HEK293 (cell line): ENCODE results near the gene CHI3L1.
A peak's percentile ranks its signal among the peaks of the same experiment; 100 is the strongest.

ENCODE experiments used
- AEBP2 ChIP-seq: fragments of 450-650 bp; formaldehyde crosslinking; IDR thresholded peaks from 2 replicates; pipeline ENCODE4 v1.5.1; 2016; ENCODE audit warnings: missing biosample characterization, missing genetic modification characterization, borderline replicate concordance
- GLI4 ChIP-seq: fragments of 450-650 bp; formaldehyde crosslinking; IDR thresholded peaks from 2 replicates; pipeline ENCODE4 v1.5.1; 2016; ENCODE audit warnings: missing biosample characterization, missing genetic modification characterization
- HIC1 ChIP-seq: fragments of 450-650 bp; formaldehyde crosslinking; IDR thresholded peaks from 2 replicates; pipeline ENCODE4 v1.5.1; 2016; ENCODE audit warnings: missing biosample characterization, missing genetic modification characterization
- IKZF3 ChIP-seq: fragments of 450-650 bp; IDR thresholded peaks from 2 replicates; pipeline ENCODE4 v1.5.0; 2018; ENCODE audit warnings: missing biosample characterization, mild to moderate bottlenecking, missing genetic modification characterization, moderate library complexity
- KLF17 ChIP-seq: fragments of 450-650 bp; formaldehyde crosslinking; IDR thresholded peaks from 2 replicates; pipeline ENCODE4 v1.5.1; 2016; ENCODE audit warnings: missing biosample characterization, missing genetic modification characterization
- OSR2 ChIP-seq: fragments of 450-650 bp; formaldehyde crosslinking; IDR thresholded peaks from 2 replicates; pipeline ENCODE4 v1.5.1; 2016; ENCODE audit warnings: missing biosample characterization, missing genetic modification characterization
- PRDM1 ChIP-seq: fragments of 450-650 bp; formaldehyde crosslinking; IDR thresholded peaks from 2 replicates; pipeline ENCODE4; 2016; ENCODE audit warnings: missing biosample characterization, missing genetic modification characterization
- PRDM4 ChIP-seq: fragments of 450-650 bp; formaldehyde crosslinking; IDR thresholded peaks from 2 replicates; pipeline ENCODE4 v1.5.1; 2017; ENCODE audit warnings: missing biosample characterization, missing genetic modification characterization
- PRDM6 ChIP-seq: fragments of 450-650 bp; formaldehyde crosslinking; IDR thresholded peaks from 2 replicates; pipeline ENCODE4 v1.5.1; 2017; ENCODE audit warnings: missing biosample characterization, missing genetic modification characterization
- REST ChIP-seq: fragments of 450-650 bp; formaldehyde crosslinking; IDR thresholded peaks from 2 replicates; pipeline ENCODE4 v1.5.1; 2016; ENCODE audit warnings: missing biosample characterization, missing genetic modification characterization
- SCRT2 ChIP-seq: fragments of 450-650 bp; formaldehyde crosslinking; IDR thresholded peaks from 2 replicates; pipeline ENCODE4 v1.5.1; 2016; ENCODE audit warnings: missing biosample characterization, missing genetic modification characterization
- ZBTB8A ChIP-seq: fragments of 450-650 bp; formaldehyde crosslinking; IDR thresholded peaks from 2 replicates; pipeline ENCODE4 v1.5.1; 2016; ENCODE audit warnings: missing biosample characterization, missing genetic modification characterization
- ZEB2 ChIP-seq: fragments of 450-650 bp; formaldehyde crosslinking; IDR thresholded peaks from 2 replicates; pipeline ENCODE4 v1.5.1; 2016; ENCODE audit warnings: missing biosample characterization, missing genetic modification characterization
- ZFHX2 ChIP-seq: fragments of 450-650 bp; formaldehyde crosslinking; conservative IDR thresholded peaks from 2 replicates; pipeline ENCODE4 v1.5.1; 2016; ENCODE audit warnings: missing biosample characterization, missing genetic modification characterization
- ZIC2 ChIP-seq: fragments of 450-650 bp; formaldehyde crosslinking; IDR thresholded peaks from 2 replicates; pipeline ENCODE4 v1.5.1; 2016; ENCODE audit warnings: missing biosample characterization, missing genetic modification characterization
- ZNF114 ChIP-seq: fragments of 450-650 bp; formaldehyde crosslinking; IDR thresholded peaks from 2 replicates; pipeline ENCODE4 v1.5.0; 2017; ENCODE audit warnings: missing biosample characterization, missing genetic modification characterization
- ZNF2 ChIP-seq: fragments of 450-650 bp; formaldehyde crosslinking; IDR thresholded peaks from 2 replicates; pipeline ENCODE4 v1.5.1; 2016; ENCODE audit warnings: missing biosample characterization, missing genetic modification characterization
- ZNF239 ChIP-seq: fragments of 450-650 bp; formaldehyde crosslinking; IDR thresholded peaks from 2 replicates; pipeline ENCODE4 v1.5.1; 2016; ENCODE audit warnings: missing biosample characterization, missing genetic modification characterization
- ZNF324 ChIP-seq: fragments of 450-650 bp; formaldehyde crosslinking; IDR thresholded peaks from 2 replicates; pipeline ENCODE4 v1.5.1; 2016; ENCODE audit warnings: missing biosample characterization, missing genetic modification characterization
- ZNF362 ChIP-seq: fragments of 450-650 bp; formaldehyde crosslinking; IDR thresholded peaks from 2 replicates; pipeline ENCODE4 v1.5.1; 2016; ENCODE audit warnings: missing biosample characterization, missing genetic modification characterization
- ZNF391 ChIP-seq: fragments of 450-650 bp; formaldehyde crosslinking; IDR thresholded peaks from 2 replicates; pipeline ENCODE4 v1.5.1; 2016; ENCODE audit warnings: low read depth, missing biosample characterization, missing genetic modification characterization, borderline replicate concordance
- ZNF423 ChIP-seq: fragments of 450-650 bp; formaldehyde crosslinking; IDR thresholded peaks from 2 replicates; pipeline ENCODE4 v1.5.1; 2016; ENCODE audit warnings: missing biosample characterization, missing genetic modification characterization
- ZNF514 ChIP-seq: fragments of 450-650 bp; formaldehyde crosslinking; IDR thresholded peaks from 2 replicates; pipeline ENCODE4 v1.5.1; 2016; ENCODE audit warnings: missing biosample characterization, missing genetic modification characterization
- ZNF626 ChIP-seq: fragments of 450-650 bp; sonication (Bioruptor Pico); formaldehyde crosslinking; IDR thresholded peaks from 2 replicates; pipeline ENCODE4 v1.5.1; 2018; ENCODE audit warnings: missing biosample characterization, missing genetic modification characterization, inconsistent platforms
- ZNF792 ChIP-seq: fragments of 450-650 bp; formaldehyde crosslinking; IDR thresholded peaks from 2 replicates; pipeline ENCODE4 v1.5.1; 2016; ENCODE audit warnings: missing biosample characterization, missing genetic modification characterization

Gene CHI3L1

GRCh38 chr1:203153051-203153988, 33.2 kb downstream of the CHI3L1 start (continued):
- TF ChIP-seq KLF17 (tag by site-specific recombination): peak; percentile 28; the same call in 1 of the 2 replicates
- no peak for TF ChIP-seq ZEB2 (tag by site-specific recombination)
- peak; percentile 71 for TF ChIP-seq ZNF423 (tag by site-specific recombination)
- TF ChIP-seq ZNF626 (tag by site-specific recombination): no peak
- TF ChIP-seq REST: no peak
- no peak for TF ChIP-seq ZNF514
- no peak for TF ChIP-seq ZNF391 (tag by site-specific recombination)
- TF ChIP-seq PRDM6 (tag by site-specific recombination): peak; percentile 91
- peak; percentile 38; the same call in 1 of the 2 replicates for TF ChIP-seq OSR2 (tag by site-specific recombination)
- TF ChIP-seq ZNF114 (tag by site-specific recombination): no peak
- TF ChIP-seq GLI4 (tag by site-specific recombination): no peak
- no peak for TF ChIP-seq ZNF792 (tag by site-specific recombination)
- TF ChIP-seq AEBP2 (tag by site-specific recombination): no peak
- peak; percentile 41 for TF ChIP-seq HIC1 (tag by site-specific recombination)
- peak; percentile 52 for TF ChIP-seq ZBTB8A (tag by site-specific recombination)
- no peak for TF ChIP-seq PRDM1 (tag by site-specific recombination)
- no peak for TF ChIP-seq ZNF239 (tag by site-specific recombination)
- no peak for TF ChIP-seq ZNF324 (tag by site-specific recombination)
- TF ChIP-seq SCRT2: 0 out of 2 replicates have a peak, but pooled peaks have one; percentile 25
- no peak for TF ChIP-seq PRDM4
- peak; percentile 99 for TF ChIP-seq ZIC2 (tag by site-specific recombination)
- no peak for TF ChIP-seq ZNF362 (tag by site-specific recombination)
- no peak for TF ChIP-seq ZNF2
- 0 out of 2 replicates have a peak, but pooled peaks have one; percentile 9 for TF ChIP-seq IKZF3
- TF ChIP-seq ZFHX2 (tag by site-specific recombination): no peak
